NCI-H146 treated with DMSO at 0.1 percent for 48 hours (cell line): Measurements from ENCODE around the gene TOM1L2.
A peak's percentile ranks its signal among the peaks of the same experiment; 100 is the strongest.
"Not testable (repeated sequence)": the region's sequence is repeated elsewhere in the genome, so short reads cannot be mapped to it uniquely, and the experiment has no call there.

Experiments
- DNase-seq: peaks from one replicate; lab custom pipeline; 2025; ENCODE audit not compliant: unreplicated experiment; lab: John Stamatoyannopoulos, UW

TOM1L2 gene

GRCh38 chr17:17926036-17926435 is 46.2 kb downstream of the TOM1L2 start:
- no peak for DNase-seq

GRCh38 chr17:17924857-17925250 is 47.3 kb downstream of the TOM1L2 start:
- DNase-seq: no peak

GRCh38 chr17:17924131-17924856 is 47.9 kb downstream of the TOM1L2 start:
- no peak for DNase-seq

- no peak for DNase-seq
These were observed 50.1 kb downstream of the TOM1L2 start for GRCh38 chr17:17922070-17922614.

GRCh38 chr17:17921192-17922069 is 50.8 kb downstream of the TOM1L2 start:
- DNase-seq: no peak

- peak; percentile 27 for DNase-seq
These were observed 52.8 kb downstream of the TOM1L2 start for GRCh38 chr17:17919169-17920107.

GRCh38 chr17:17917394-17917793 is 54.8 kb downstream of the TOM1L2 start:
- no peak for DNase-seq

- no peak for DNase-seq
These were observed 57.0 kb downstream of the TOM1L2 start for GRCh38 chr17:17915183-17915582.

GRCh38 chr17:17913695-17914332 is 58.4 kb downstream of the TOM1L2 start:
- peak; percentile 97 for DNase-seq

GRCh38 chr17:17912336-17912735 is 59.9 kb downstream of the TOM1L2 start:
- not testable (repeated sequence) for DNase-seq

- no peak for DNase-seq
These were observed 61.1 kb downstream of the TOM1L2 start for GRCh38 chr17:17911001-17911613.

- DNase-seq: no peak
These were observed 62.1 kb downstream of the TOM1L2 start for GRCh38 chr17:17910060-17910459.

GRCh38 chr17:17909078-17909477 is 63.1 kb downstream of the TOM1L2 start:
- no peak for DNase-seq

GRCh38 chr17:17907469-17907868 is 64.7 kb downstream of the TOM1L2 start:
- no peak for DNase-seq

- DNase-seq: no peak
These were observed 65.6 kb downstream of the TOM1L2 start for GRCh38 chr17:17906418-17907215.

GRCh38 chr17:17905036-17905320 is 67.2 kb downstream of the TOM1L2 start:
- no peak for DNase-seq

- no peak for DNase-seq
These were observed 67.8 kb downstream of the TOM1L2 start for GRCh38 chr17:17904166-17905035.

GRCh38 chr17:17902877-17903276 is 69.3 kb downstream of the TOM1L2 start:
- no peak for DNase-seq
